NCI-H345 treated with DMSO at 0.1 percent for 48 hours (cell line): ENCODE results near the gene COL16A1.

ENCODE experiments used
- DNase-seq: peaks from one replicate; lab custom pipeline; 2025; ENCODE audit not compliant: unreplicated experiment; lab: John Stamatoyannopoulos, UW

COL16A1 gene

GRCh38 chr1:31703431-31704270 lies at the start of gene COL16A1:
Gene COL16A1, minus strand, starts transcription at chr1:31704017. Its CDS starts 1,824 bp downstream, at chr1:31702193.
- DNase-seq, result no peak

GRCh38 chr1:31752952-31753475 lies 49.2 kb upstream of the COL16A1 start:
- DNase-seq, result no peak

GRCh38 chr1:31752258-31752657 lies 48.4 kb upstream of the COL16A1 start:
- DNase-seq, result no peak

- no peak for DNase-seq
These were observed 48.0 kb upstream of the COL16A1 start for GRCh38 chr1:31751822-31752241.

- DNase-seq, result no peak
These were observed 47.2 kb upstream of the COL16A1 start for GRCh38 chr1:31750858-31751510.

- no peak for DNase-seq
These were observed 46.2 kb upstream of the COL16A1 start for GRCh38 chr1:31749785-31750735.

GRCh38 chr1:31748365-31748764 lies 44.5 kb upstream of the COL16A1 start:
- no peak for DNase-seq

- DNase-seq, result no peak
These were observed 43.5 kb upstream of the COL16A1 start for GRCh38 chr1:31747304-31747703.

- DNase-seq, result no peak
These were observed 42.9 kb upstream of the COL16A1 start for GRCh38 chr1:31746687-31747086.

- DNase-seq, result no peak
These were observed 42.3 kb upstream of the COL16A1 start for GRCh38 chr1:31745946-31746670.

GRCh38 chr1:31745096-31745945 lies 41.5 kb upstream of the COL16A1 start:
- DNase-seq, result no peak

- DNase-seq, result no peak
These were observed 40.5 kb upstream of the COL16A1 start for GRCh38 chr1:31744165-31744888.

- no peak for DNase-seq
These were observed 38.8 kb upstream of the COL16A1 start for GRCh38 chr1:31742462-31743212.

GRCh38 chr1:31739346-31739745 lies 35.5 kb upstream of the COL16A1 start:
- DNase-seq, result no peak

- DNase-seq, result no peak
These were observed 32.9 kb upstream of the COL16A1 start for GRCh38 chr1:31736675-31737074.

GRCh38 chr1:31735571-31735970 lies 31.8 kb upstream of the COL16A1 start:
- DNase-seq, result no peak

- DNase-seq, result no peak
These were observed 30.8 kb upstream of the COL16A1 start for GRCh38 chr1:31734582-31735107.
